ENCODE data around the gene TMEM87B.
A peak's percentile ranks its signal among the peaks of the same experiment; 100 is the strongest.

The TMEM87B gene

GRCh38 chr2:112152476-112153178 is 97.6 kb downstream of the TMEM87B start:
- DNase-seq: no peak

DNA sequence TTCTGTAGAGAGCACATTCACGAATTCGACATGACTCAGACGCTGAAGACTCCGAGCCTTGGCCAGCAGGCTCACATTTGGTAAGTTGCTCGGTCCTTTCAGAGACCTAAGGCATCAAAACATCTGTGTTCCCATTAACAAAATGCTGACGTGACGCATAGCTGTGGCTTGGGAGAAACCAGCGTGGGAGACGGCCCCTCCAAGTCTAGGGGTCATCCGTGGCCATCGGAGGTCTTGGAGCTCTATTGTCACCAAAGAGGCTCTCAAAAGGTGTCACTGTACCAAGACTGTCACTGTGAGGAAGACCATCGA is 98.1 kb downstream of the TMEM87B start:
- no peak for DNase-seq

DNA sequence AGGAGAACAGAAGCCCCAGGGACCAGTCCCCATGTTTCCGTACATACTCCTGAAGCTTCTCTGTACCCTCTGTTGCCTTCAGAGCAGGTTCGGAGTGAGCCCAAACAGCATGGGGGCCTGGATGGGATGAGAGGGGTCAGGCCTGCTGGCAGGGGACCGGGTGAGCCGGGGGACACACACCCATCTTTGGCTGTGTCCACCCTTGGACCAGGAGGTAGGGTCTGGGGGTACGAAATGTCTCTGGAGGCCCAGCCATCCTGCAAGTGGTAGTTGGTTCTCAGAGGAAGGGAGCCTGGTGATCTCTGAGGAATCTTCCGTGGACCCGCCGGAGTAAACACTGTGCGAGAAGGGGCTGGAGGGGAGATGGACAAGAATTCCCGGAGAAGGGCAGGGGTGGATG is 98.4 kb downstream of the TMEM87B start:
- DNase-seq: no peak

DNA sequence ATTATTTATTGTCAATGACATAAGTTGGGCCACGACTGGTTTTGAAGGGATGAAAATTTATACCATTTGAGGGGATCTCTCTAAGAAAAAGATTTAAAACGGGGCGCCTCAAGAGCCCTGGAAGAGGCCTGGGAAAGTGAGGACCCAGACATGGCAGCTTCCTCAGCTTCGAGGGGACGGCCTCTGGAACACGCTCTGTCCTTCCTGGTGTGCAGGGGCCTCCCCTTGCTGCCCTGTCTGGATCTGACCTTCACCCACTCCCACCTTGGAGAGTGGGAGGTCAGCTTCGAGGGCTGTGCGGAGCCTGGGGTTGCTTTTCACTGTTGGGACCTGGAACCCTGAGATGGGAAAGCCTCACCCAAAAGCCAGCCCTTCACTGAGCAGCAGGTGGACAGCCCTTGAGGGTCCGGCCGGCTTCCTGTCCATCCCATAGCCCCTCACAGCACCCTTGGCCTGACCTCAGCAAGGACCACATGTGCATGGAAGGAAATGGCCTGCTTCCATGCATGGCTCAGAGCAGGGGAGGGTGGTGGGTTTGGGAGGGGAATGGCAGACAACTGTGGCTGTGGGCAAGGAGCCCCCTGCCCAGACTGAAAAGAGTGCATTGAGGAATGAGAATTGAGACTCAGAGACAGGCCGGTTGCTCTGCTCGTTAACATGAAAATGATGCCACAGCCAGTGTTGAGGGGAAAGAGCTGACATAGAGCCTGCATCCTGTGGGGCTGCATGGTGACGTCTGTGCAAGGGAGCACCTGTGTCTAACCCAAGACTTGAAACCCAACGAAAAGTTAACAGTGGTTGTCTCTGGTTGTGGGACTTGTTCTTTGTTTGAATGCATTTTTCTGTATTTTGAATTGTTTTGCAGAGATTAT is 99.4 kb downstream of the TMEM87B start:
- DNase-seq: no peak

- DNase-seq: no peak
Observed at GRCh38 chr2:112155331-112156151, 100.5 kb downstream of the TMEM87B start.

DNA sequence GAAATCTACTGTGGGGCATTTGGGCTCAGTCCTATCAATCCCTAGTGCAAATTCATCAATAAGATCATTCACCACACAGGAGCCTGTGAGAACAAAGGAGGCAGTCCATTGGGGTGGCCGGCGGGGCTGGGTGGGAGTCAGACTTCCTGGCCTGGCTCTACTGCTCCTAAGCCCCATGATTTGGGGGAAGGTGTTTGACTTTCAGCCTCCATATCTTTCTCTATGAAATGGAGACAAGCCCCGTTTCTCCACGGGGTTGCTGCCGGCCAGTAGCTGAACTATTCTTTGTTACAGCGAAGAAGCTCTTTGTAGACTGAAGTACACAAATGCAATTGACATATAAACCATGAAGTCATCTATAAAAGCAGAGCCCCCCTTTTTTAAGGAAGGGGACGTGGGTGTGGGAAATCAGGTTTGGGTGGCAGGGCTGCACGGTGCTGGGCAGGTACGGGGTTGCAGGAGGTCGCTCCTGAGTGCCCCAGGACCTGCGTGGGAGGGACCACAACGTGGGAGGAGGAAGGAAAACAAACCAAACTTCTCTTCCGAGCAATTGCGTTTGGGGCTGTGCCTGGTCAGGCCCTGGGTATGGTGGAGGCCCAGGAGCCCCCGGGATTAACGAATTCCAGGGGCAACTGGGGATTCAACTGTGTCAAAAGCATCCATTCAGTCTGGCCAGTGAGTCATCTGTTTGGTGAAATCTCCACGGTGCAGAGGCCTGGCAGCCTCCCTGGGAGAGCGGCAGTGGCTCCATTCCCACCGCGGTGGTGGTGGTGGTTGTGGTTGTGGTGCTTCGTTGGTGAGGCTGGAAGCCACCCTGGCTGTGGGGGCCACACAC is 101.3 kb downstream of the TMEM87B start:
- no peak for DNase-seq

- DNase-seq: no peak
Observed at GRCh38 chr2:112157472-112157871, 102.4 kb downstream of the TMEM87B start.

- DNase-seq: no peak
Observed at GRCh38 chr2:112159454-112159921, 104.4 kb downstream of the TMEM87B start.

GRCh38 chr2:112160283-112161250 is 105.5 kb downstream of the TMEM87B start:
- no peak for DNase-seq

DNA sequence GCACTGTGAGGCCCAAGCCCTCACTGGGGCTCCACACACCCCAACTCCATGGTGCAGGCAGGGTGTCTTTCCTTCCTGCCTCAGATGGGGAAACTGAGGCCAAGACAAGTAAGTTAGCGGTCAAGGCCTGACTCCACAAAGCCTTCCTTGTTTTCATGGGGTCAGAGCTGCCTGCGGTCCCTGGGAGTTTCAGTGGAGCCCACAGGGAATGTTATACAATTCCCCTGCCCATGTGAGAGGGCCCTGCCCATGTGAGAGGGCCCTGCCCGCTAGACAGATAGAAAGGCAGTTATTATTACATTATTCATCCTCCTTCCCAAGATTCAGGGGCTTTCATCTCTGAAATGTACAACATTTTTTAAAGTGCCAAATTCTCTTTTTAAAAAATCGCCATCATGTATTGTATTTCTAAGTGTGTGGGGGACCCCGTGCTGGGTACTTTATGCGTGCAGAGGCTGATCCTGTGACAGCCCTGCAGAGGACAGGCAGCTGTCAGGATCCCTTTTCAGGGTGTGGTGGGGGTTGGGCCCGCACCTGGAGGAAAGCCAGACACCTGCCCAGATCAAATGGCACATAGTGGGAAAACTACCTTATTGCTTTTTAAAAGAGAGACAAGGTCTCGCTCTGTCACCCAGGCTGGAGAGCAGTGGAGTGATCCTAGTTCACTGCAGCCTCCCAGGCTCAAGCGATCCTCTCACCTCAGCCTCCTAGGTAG is 106.5 kb downstream of the TMEM87B start:
- peak; percentile 33 for DNase-seq

GRCh38 chr2:112162341-112162740 is 107.3 kb downstream of the TMEM87B start:
- no peak for DNase-seq

- no peak for DNase-seq
Observed at GRCh38 chr2:112162956-112163355, 107.9 kb downstream of the TMEM87B start.

- DNase-seq: no peak
Observed at GRCh38 chr2:112163541-112163981, 108.5 kb downstream of the TMEM87B start.

- no peak for DNase-seq
Observed at GRCh38 chr2:112164876-112165275, 109.8 kb downstream of the TMEM87B start.

GRCh38 chr2:112165296-112165695 is 110.2 kb downstream of the TMEM87B start:
- DNase-seq: no peak

GRCh38 chr2:112166806-112167499 is 111.9 kb downstream of the TMEM87B start:
- DNase-seq: no peak

DNA sequence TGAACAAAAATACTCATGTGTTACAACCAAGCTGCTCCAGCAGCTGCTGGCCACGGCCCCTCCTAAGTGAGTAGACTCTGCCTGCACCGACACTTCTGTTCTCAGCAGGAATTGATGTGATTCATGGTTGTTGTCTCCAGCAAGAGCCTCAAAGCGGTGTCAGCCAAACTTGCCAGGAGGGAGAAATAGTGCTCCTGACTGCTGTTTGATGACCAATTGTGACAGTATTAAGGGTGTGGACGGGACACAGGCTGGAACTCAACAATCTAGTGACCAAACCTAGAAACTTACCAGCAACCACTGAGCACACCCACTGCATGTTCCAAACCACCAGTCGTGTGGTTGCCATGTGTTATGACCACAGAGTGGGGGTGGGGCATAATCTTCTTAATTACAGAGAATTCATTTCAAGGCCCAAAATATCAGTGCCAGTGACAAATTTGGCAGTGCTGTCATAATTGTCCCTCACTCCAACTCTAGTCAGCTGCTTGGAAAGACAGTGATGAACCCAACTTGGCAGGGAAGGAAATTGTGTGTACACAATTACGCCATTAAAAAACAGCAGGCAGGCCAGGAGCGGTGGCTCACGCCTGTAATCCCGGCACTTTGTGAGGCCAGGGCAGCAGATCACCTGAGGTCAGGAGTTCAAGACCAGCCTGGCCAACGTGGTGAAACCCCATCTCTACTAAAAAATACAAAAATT is 113.5 kb downstream of the TMEM87B start:
- DNase-seq: no peak

Measured in NCI-H748 treated with DMSO at 0.1 percent for 48 hours (cell line).